ENCODE data around the gene DUSP16. TPM values are rescaled to one million over a fixed set of nuclear protein-coding genes. Genes with fewer than 3 reads are reported as not detected.

The DUSP16 gene
- total RNA-seq, 2 donors from 2014 or later = 12.9 to 23.4 TPM

DNA sequence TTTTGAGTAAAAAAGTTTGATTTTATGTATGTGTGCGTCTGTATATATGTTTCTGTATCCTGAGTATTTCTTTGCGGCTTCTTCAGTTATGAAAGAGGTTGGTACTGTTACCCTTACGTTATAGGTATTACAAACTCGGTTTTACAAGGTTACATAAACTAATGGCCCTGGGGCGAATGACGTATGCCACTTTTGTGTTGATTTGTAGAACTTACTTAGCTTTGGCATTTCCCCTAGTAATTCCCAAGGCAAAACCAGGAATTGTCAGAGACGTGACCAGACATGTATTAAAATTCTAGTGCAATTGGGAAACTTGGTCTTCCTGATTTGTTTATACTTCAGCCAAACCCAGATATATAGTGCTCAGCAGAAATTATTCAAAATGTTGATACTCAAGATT lies 93.3 kb downstream of the DUSP16 start:
- Histone ChIP-seq H3K4me3 (no peak overlapping the region), H3K36me3 (peaks cover 6% of the 10 kb centered on the region), H3K9me3 (no peaks in the 10 kb centered on the region), H3K27ac (no peak overlapping the region), H3K4me1 (ENCODE audit: control insufficient read depth in 1 of 2, low read depth in 2 of 2) (no peaks in the 10 kb centered on the region), H3K27me3 (replicated peaks; ENCODE audit: insufficient read depth) (no peaks in the 10 kb centered on the region)
- TF ChIP-seq CTCF (IDR thresholded peaks at IDR 0.05) = no peak
- DNase-seq (ENCODE audit: low spot score) (no peak), ATAC-seq (ENCODE audit: insufficient number of reproducible peaks, low FRiP score, low read depth) (no peak)

DNA sequence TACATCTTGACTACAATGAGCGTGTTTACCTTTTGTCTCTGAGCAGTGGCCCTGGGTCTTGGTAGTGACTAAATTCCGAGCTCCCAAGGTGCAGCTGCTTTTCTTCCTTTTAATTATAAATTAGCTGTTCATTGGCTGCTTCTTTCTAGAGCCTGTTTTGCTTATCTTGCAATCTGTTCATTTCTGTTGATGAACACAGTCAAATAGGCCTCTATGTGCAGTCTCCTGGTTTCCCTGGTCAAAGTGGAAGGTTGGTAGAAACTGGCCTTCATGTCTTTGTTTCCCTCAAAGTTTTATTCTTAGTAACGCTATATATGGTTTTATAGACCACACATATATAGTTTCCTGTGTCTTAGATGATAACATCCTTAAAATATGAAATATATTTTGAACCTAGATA lies 94.1 kb downstream of the DUSP16 start:
- no peak for TF ChIP-seq CTCF (IDR thresholded peaks at IDR 0.05)
- Histone ChIP-seq H3K27ac (no peak overlapping the region), H3K4me1 (ENCODE audit: control insufficient read depth in 1 of 2, low read depth in 2 of 2) (no peaks in the 10 kb centered on the region), H3K4me3 (no peak overlapping the region), H3K9me3 (no peaks in the 10 kb centered on the region), H3K27me3 (replicated peaks; ENCODE audit: insufficient read depth) (no peaks in the 10 kb centered on the region), H3K36me3 (peaks cover 6% of the 10 kb centered on the region)
- ATAC-seq (ENCODE audit: insufficient number of reproducible peaks, low FRiP score, low read depth) = no peak
- DNase-seq (ENCODE audit: low spot score) = no peak

DNA sequence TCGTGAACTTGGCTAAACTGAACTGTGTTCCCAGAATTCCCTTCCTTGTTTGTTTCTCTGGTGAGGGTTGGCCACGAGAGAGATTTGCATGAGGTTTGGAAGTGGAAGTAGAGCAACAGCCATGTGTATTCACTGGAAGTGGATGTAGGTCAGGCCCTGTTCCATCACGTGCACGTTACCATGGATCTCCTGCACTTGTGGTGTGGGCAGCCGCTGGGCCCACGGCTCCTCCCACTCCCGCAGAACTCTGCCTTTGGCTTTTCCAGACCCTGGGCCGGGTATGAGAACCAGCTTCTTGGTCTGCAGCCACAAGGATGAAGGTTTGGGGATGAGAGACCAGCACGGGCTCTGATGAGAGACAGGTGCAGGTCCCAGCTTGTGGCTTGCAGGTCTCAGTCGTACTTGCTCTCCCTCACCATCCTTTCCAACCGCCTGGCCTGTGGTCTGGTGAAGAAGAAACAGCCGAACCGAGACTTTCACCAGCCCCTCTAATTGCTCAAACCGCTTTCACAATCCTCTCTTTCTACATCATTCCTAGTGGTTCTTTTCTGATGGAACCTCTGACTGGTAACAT lies 94.9 kb downstream of the DUSP16 start:
- Histone ChIP-seq H3K4me1 (ENCODE audit: control insufficient read depth in 1 of 2, low read depth in 2 of 2) (no peaks in the 10 kb centered on the region), H3K27ac (no peak overlapping the region), H3K9me3 (no peaks in the 10 kb centered on the region), H3K27me3 (replicated peaks; ENCODE audit: insufficient read depth) (no peaks in the 10 kb centered on the region), H3K36me3 (peaks cover 6% of the 10 kb centered on the region), H3K4me3 (no peak overlapping the region)
- ATAC-seq (ENCODE audit: insufficient number of reproducible peaks, low FRiP score, low read depth) = no peak
- no peak for TF ChIP-seq CTCF (IDR thresholded peaks at IDR 0.05)
- DNase-seq (ENCODE audit: low spot score) = no peak

DNA sequence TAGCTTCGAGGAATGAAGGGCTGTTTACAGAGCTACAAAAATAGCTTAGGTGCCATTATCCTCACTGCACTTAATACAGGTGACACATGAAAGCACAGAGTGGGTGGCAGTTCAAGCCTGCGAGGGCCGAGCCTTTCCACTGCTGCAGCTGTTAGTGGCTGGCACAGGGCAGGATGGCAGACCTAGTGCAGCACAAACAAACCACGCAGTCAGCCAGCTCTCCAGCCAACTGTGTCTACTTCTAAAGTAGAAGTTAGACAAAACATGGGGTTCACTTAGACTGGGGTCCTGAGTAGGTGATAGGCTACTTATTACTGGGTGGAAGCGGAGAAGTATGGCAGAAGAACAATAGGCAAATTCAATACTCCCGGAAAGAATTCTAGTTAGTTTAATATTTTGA lies 95.4 kb downstream of the DUSP16 start:
- no peak for TF ChIP-seq CTCF (IDR thresholded peaks at IDR 0.05)
- no peak for ATAC-seq (ENCODE audit: insufficient number of reproducible peaks, low FRiP score, low read depth)
- no peaks in the 10 kb centered on the region for H3K4me1 ChIP-seq (ENCODE audit: control insufficient read depth in 1 of 2, low read depth in 2 of 2)
- no peaks in the 10 kb centered on the region for H3K27me3 ChIP-seq (replicated peaks; ENCODE audit: insufficient read depth)
- H3K36me3 ChIP-seq = peaks cover 6% of the 10 kb centered on the region
- H3K27ac ChIP-seq = no peak overlapping the region
- DNase-seq (ENCODE audit: low spot score) = no peak
- H3K9me3 ChIP-seq = no peaks in the 10 kb centered on the region
- H3K4me3 ChIP-seq = no peak overlapping the region

- Histone ChIP-seq H3K9me3 (no peaks in the 10 kb centered on the region), H3K27me3 (replicated peaks; ENCODE audit: insufficient read depth) (no peaks in the 10 kb centered on the region), H3K27ac (no peak overlapping the region), H3K4me3 (no peak overlapping the region), H3K4me1 (ENCODE audit: control insufficient read depth in 1 of 2, low read depth in 2 of 2) (no peaks in the 10 kb centered on the region), H3K36me3 (peaks cover 6% of the 10 kb centered on the region)
- no peak for DNase-seq (ENCODE audit: low spot score)
- ATAC-seq (ENCODE audit: insufficient number of reproducible peaks, low FRiP score, low read depth) = no peak
- no peak for TF ChIP-seq CTCF (IDR thresholded peaks at IDR 0.05)
Measured at GRCh38 chr12:12466157-12466556, 96.5 kb downstream of the DUSP16 start.

Measured in thoracic aorta (tissue), 2 donors.